Fibroblast of lung (primary cell): ENCODE results near the gene CACNA1E. TPM values are rescaled to one million over a fixed set of nuclear protein-coding genes. Genes with fewer than 3 reads are reported as not detected.
"Not testable (repeated sequence)": the region's sequence is repeated elsewhere in the genome, so short reads cannot be mapped to it uniquely, and the experiment has no call there.

Experiments
- DNase-seq, 2 donors: peaks; one replicate each; pipeline versions ENCODE4 v3.0.0 to v3.0.0-alpha.2; 2010; ENCODE audit warnings: low read depth in 2 of 2
- H2AFZ ChIP-seq: 2 replicates; pipeline ENCODE4 v1.5.1; 2012; ENCODE audit warnings: low read length, control low read depth, inconsistent platforms
- H3K27ac ChIP-seq: 2 replicates; pipeline ENCODE4 v1.5.1; 2011; ENCODE audit warnings: low read length, control low read depth; ENCODE audit not compliant: insufficient read depth
- H3K27me3 ChIP-seq: 2 replicates; pipeline ENCODE4 v1.5.1; 2011; ENCODE audit warnings: mild to moderate bottlenecking, low read length; ENCODE audit not compliant: control insufficient read depth, insufficient read depth
- H3K36me3 ChIP-seq: 2 replicates; pipeline ENCODE4 v1.5.1; 2011; ENCODE audit warnings: low read length; ENCODE audit not compliant: control insufficient read depth, insufficient read depth
- H3K4me1 ChIP-seq: 2 replicates; pipeline ENCODE4 v1.5.1; 2011; ENCODE audit warnings: low read length; ENCODE audit not compliant: control insufficient read depth, insufficient read depth; ENCODE audit errors: extremely low read depth
- H3K4me2 ChIP-seq: 2 replicates; pipeline ENCODE4 v1.5.1; 2011; ENCODE audit warnings: low read length, control low read depth; ENCODE audit not compliant: insufficient read depth; ENCODE audit errors: extremely low read depth
- H3K4me3 ChIP-seq, 4 experiments: fragments of 200-600 bp in 1 of 4; sonication (generic) in 1 of 4; replicated peaks in 1 of 4; 2 replicates each; pipeline ENCODE4 v1.5.1; 2011 to 2016; ENCODE audit warnings: low read length in 4 of 4, low read depth in 3 of 4, mild to moderate bottlenecking in 3 of 4, control low read depth in 2 of 4, inconsistent platforms in 1 of 4, mixed read lengths in 1 of 4; ENCODE audit not compliant: insufficient read depth in 1 of 4; ENCODE audit errors: control extremely low read depth in 1 of 4
- H3K79me2 ChIP-seq: 2 replicates; pipeline ENCODE4 v1.5.1; 2012; ENCODE audit warnings: mild to moderate bottlenecking, low read length, inconsistent platforms; ENCODE audit not compliant: control insufficient read depth, insufficient read depth
- H3K9ac ChIP-seq: 2 replicates; pipeline ENCODE4 v1.5.1; 2011; ENCODE audit warnings: mild to moderate bottlenecking, low read length, control low read depth; ENCODE audit not compliant: insufficient read depth
- H3K9me3 ChIP-seq: 2 replicates; pipeline ENCODE4 v1.5.1; 2012; ENCODE audit warnings: low read depth, low read length; ENCODE audit not compliant: control insufficient read depth, insufficient read depth
- H4K20me1 ChIP-seq: 2 replicates; pipeline ENCODE4 v1.5.1; 2011; ENCODE audit warnings: low read length; ENCODE audit not compliant: control insufficient read depth, insufficient read depth; ENCODE audit errors: extremely low read depth
- CTCF ChIP-seq, 2 donors: IDR thresholded peaks in 1 of 2; conservative IDR thresholded peaks in 1 of 2; 1 replicate in 1 of 2; 2 replicates in 1 of 2; pipeline ENCODE4 v1.5.1; 2011 to 2012; ENCODE audit warnings: low read length in 2 of 2, control low read depth in 1 of 2, inconsistent platforms in 1 of 2, low read depth in 1 of 2, mild to moderate bottlenecking in 1 of 2
- EZH2 ChIP-seq: IDR thresholded peaks from 2 replicates; pipeline ENCODE4 v1.5.1; 2012; ENCODE audit warnings: low read length, control low read depth, mild to moderate bottlenecking; ENCODE audit errors: missing control alignments
- polyA plus RNA-seq, 2 donors: library from polyadenylated mRNA; depleted of rRNA in 1 of 2; stranded (reverse) in 1 of 2; unstranded in 1 of 2; fragments of >200 nt; gene quantifications; 2 replicates each; pipeline ENCODE4 v1.2.1, GENCODE V29; 2011 to 2012; ENCODE audit warnings: missing spikeins in 1 of 2
- total RNA-seq: library from RNA; depleted of rRNA; stranded (reverse); fragments of >200 nt; gene quantifications from 2 replicates; pipeline ENCODE4 v1.2.1, GENCODE V29; 2014

The CACNA1E gene
- total and polyA plus RNA-seq, 2 donors (not counting 1 experiment from before 2014, with no cell fraction given): 0.01 TPM; not detected in 1

- no peaks in the 10 kb centered on the region for H3K79me2 ChIP-seq
- H4K20me1 ChIP-seq: no peaks in the 10 kb centered on the region
- no peaks in the 10 kb centered on the region for H3K9me3 ChIP-seq
- no peaks in the 10 kb centered on the region for H3K27me3 ChIP-seq
- DNase-seq: no peak
- H3K4me1 ChIP-seq: no peaks in the 10 kb centered on the region
- H3K4me2 ChIP-seq: no peak overlapping the region
- no peak overlapping the region for H3K9ac ChIP-seq
- no peak for TF ChIP-seq EZH2
- no peak for TF ChIP-seq CTCF (conservative IDR thresholded peaks at IDR 0.05 in 1 of 2, IDR thresholded peaks at IDR 0.05 in 1 of 2; ENCODE audit: low read depth in 1 of 2, low read length in 2 of 2)
- no peak overlapping the region for H3K4me3 ChIP-seq
- no peak overlapping the region for H3K27ac ChIP-seq
- H2AFZ ChIP-seq: no peak overlapping the region
- no peaks in the 10 kb centered on the region for H3K36me3 ChIP-seq
Measured at GRCh38 chr1:181525104-181525721, 41.9 kb downstream of the CACNA1E start.

DNA sequence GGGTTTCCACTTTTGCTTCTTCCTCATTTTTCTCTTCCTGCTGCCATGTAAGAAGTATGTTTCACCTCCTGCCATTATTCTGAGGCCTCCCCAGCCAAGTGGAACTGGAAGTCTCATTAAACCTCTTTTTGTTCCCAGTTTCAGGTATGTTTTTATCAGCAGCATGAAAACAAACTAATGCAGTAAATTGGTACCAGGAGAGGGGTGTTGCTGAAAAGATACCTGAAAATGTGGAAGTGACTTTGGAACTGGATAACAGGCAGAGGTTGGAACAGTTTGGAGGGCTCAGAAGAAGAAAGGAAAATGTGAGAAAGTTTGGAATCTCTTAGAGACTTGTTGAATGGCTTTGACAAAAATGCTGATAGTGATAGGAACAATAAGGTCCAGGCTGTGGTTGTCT is 44.9 kb downstream of the CACNA1E start:
- H3K4me1 ChIP-seq, H3K27ac ChIP-seq, H3K4me3 ChIP-seq, DNase-seq, H4K20me1 ChIP-seq, H2AFZ ChIP-seq, H3K4me2 ChIP-seq, H3K79me2 ChIP-seq, H3K36me3 ChIP-seq, H3K9ac ChIP-seq, H3K27me3 ChIP-seq, H3K9me3 ChIP-seq: not testable (repeated sequence)

DNA sequence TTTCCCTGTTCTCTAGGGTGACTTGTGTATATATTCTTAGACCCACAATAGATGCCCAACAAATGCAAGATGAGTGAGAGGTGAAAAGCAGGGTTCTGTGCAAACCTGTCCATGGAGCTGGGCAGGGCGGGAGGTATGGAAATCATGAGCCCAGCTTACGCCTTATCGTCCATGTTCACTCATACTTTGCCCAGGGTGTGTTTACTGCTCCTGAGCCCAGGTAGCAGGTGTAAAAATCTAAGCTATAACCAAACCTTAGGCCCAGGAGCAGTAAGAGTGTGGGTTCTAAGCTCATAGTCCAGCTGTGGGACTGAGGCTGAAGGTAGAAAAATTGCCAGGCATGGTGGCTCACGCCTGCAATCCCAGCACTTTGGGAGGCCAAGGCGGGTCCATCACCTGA is 48.1 kb downstream of the CACNA1E start:
- TF ChIP-seq CTCF (conservative IDR thresholded peaks at IDR 0.05 in 1 of 2, IDR thresholded peaks at IDR 0.05 in 1 of 2; ENCODE audit: low read depth in 1 of 2, low read length in 2 of 2) (no peak), EZH2 (no peak)
- Histone ChIP-seq H3K4me3 (no peak overlapping the region), H3K4me1 (no peaks in the 10 kb centered on the region), H2AFZ (no peak overlapping the region), H3K36me3 (no peaks in the 10 kb centered on the region), H3K79me2 (no peaks in the 10 kb centered on the region), H3K9me3 (no peaks in the 10 kb centered on the region), H3K9ac (no peak overlapping the region), H3K4me2 (no peak overlapping the region), H3K27me3 (no peaks in the 10 kb centered on the region), H4K20me1 (no peaks in the 10 kb centered on the region), H3K27ac (no peak overlapping the region)
- DNase-seq: no peak
